H9 (cell line): Measurements from ENCODE around the gene CCNG1. TPM values are rescaled to one million over a fixed set of nuclear protein-coding genes. Genes with fewer than 3 reads are reported as not detected.

Experiments used
- DNase-seq: peaks from one replicate; pipeline ENCODE4 v3.0.0-alpha.2; 2017
- H2AFZ ChIP-seq: one replicate; pipeline ENCODE4 v1.6.1; 2013; ENCODE audit warnings: mild to moderate bottlenecking, low read length, control low read depth, moderate library complexity
- H2AK5ac ChIP-seq: 2 replicates; pipeline ENCODE4 v1.6.1; 2013; ENCODE audit warnings: low read length, control low read depth, mixed read lengths; ENCODE audit not compliant: insufficient read length
- H2BK120ac ChIP-seq: one replicate; pipeline ENCODE4 v1.6.1; 2013; ENCODE audit warnings: low read depth, mild to moderate bottlenecking, low read length, control low read depth, inconsistent platforms; ENCODE audit not compliant: poor library complexity, severe bottlenecking
- H2BK12ac ChIP-seq: 2 replicates; pipeline ENCODE4 v1.6.1; 2013; ENCODE audit warnings: low read length, control low read depth, mixed read lengths, low read depth; ENCODE audit not compliant: insufficient read length
- H2BK15ac ChIP-seq: 2 replicates; pipeline ENCODE4 v1.6.1; 2013; ENCODE audit warnings: low read depth, low read length, control low read depth
- H2BK20ac ChIP-seq: one replicate; pipeline ENCODE4 v1.6.1; 2013; ENCODE audit warnings: low read depth, mild to moderate bottlenecking, low read length, control low read depth, inconsistent platforms; ENCODE audit not compliant: poor library complexity, severe bottlenecking
- H2BK5ac ChIP-seq: 2 replicates; pipeline ENCODE4 v1.6.1; 2013; ENCODE audit warnings: low read length, control low read depth, mixed read lengths; ENCODE audit not compliant: insufficient read length
- H3K14ac ChIP-seq: 2 replicates; pipeline ENCODE4 v1.6.1; 2013; ENCODE audit warnings: low read length, control low read depth; ENCODE audit not compliant: insufficient read depth
- H3K18ac ChIP-seq: 2 replicates; pipeline ENCODE4 v1.6.1; 2013; ENCODE audit warnings: low read depth, mild to moderate bottlenecking, mixed read lengths, low read length, control low read depth; ENCODE audit not compliant: insufficient read length
- H3K23ac ChIP-seq: 2 replicates; pipeline ENCODE4 v1.6.1; 2013; ENCODE audit warnings: low read length, control low read depth, mixed read lengths, low read depth; ENCODE audit not compliant: insufficient read length
- H3K23me2 ChIP-seq: 2 replicates; pipeline ENCODE4 v1.6.1; 2013; ENCODE audit warnings: low read depth, mild to moderate bottlenecking, mixed read lengths, low read length, control low read depth; ENCODE audit not compliant: insufficient read length, poor library complexity, severe bottlenecking
- H3K27ac ChIP-seq: 2 replicates; pipeline ENCODE4 v1.5.1; 2013; ENCODE audit warnings: low read length, control low read depth, mixed read lengths, low read depth; ENCODE audit not compliant: insufficient read length
- H3K27me3 ChIP-seq: 2 replicates; pipeline ENCODE4 v1.6.1; 2013; ENCODE audit warnings: low read length, control low read depth, inconsistent platforms; ENCODE audit not compliant: insufficient read depth
- H3K4ac ChIP-seq: 2 replicates; pipeline ENCODE4 v1.6.1; 2013; ENCODE audit warnings: low read depth, mild to moderate bottlenecking, control low read depth, inconsistent platforms, low read length, moderate library complexity
- H3K4me1 ChIP-seq: 2 replicates; pipeline ENCODE4 v1.6.1; 2013; ENCODE audit warnings: low read length, control low read depth, inconsistent platforms; ENCODE audit not compliant: insufficient read depth
- H3K4me2 ChIP-seq: 2 replicates; pipeline ENCODE4 v1.6.1; 2013; ENCODE audit warnings: low read length, control low read depth, mixed read lengths; ENCODE audit not compliant: insufficient read length, insufficient read depth
- H3K56ac ChIP-seq: 2 replicates; pipeline ENCODE4 v1.6.1; 2013; ENCODE audit warnings: low read depth, mild to moderate bottlenecking, mixed read lengths, low read length, control low read depth; ENCODE audit not compliant: insufficient read length
- H3K79me1 ChIP-seq: 2 replicates; pipeline ENCODE4 v1.6.1; 2013; ENCODE audit warnings: low read depth, mild to moderate bottlenecking, moderate library complexity, low read length, control low read depth, inconsistent platforms; ENCODE audit not compliant: insufficient read depth, poor library complexity, severe bottlenecking
- H3K79me2 ChIP-seq: 2 replicates; pipeline ENCODE4 v1.6.1; 2013; ENCODE audit warnings: low read length, control low read depth, inconsistent platforms; ENCODE audit not compliant: insufficient read depth
- H3K9ac ChIP-seq: 2 replicates; pipeline ENCODE4 v1.6.1; 2013; ENCODE audit warnings: low read length, control low read depth, mixed read lengths; ENCODE audit not compliant: insufficient read length; ENCODE audit errors: extremely low read depth
- H3K9me3 ChIP-seq: one replicate; pipeline ENCODE4 v1.6.1; 2013; ENCODE audit warnings: low read depth, low read length, inconsistent platforms; ENCODE audit not compliant: control insufficient read depth
- H3T11ph ChIP-seq: one replicate; pipeline ENCODE4 v1.6.1; 2013; ENCODE audit warnings: mild to moderate bottlenecking, low read length, control low read depth, inconsistent platforms
- H4K20me1 ChIP-seq: one replicate; pipeline ENCODE4 v1.6.1; 2013; ENCODE audit not compliant: control insufficient read depth, insufficient read length, insufficient read depth
- H4K5ac ChIP-seq: 2 replicates; pipeline ENCODE4 v1.6.1; 2013; ENCODE audit warnings: low read depth, mild to moderate bottlenecking, mixed read lengths, low read length, control low read depth; ENCODE audit not compliant: insufficient read length
- H4K8ac ChIP-seq: replicated peaks from 2 replicates; pipeline ENCODE4 v1.6.1; 2013; ENCODE audit warnings: low read length, control low read depth, mixed read lengths, low read depth; ENCODE audit not compliant: insufficient read length
- H4K91ac ChIP-seq: 2 replicates; pipeline ENCODE4 v1.6.1; 2013; ENCODE audit warnings: low read depth, mild to moderate bottlenecking, moderate library complexity, mixed read lengths, low read length, control low read depth; ENCODE audit not compliant: insufficient read length
- H3K27ac Mint-ChIP-seq, 3 experiments: 2 replicates in 2 of 3; 3 replicates in 1 of 3; pipeline ENCODE4 v1.8.0; 2020 to 2021; ENCODE audit warnings: mixed read lengths in 3 of 3, mild to moderate bottlenecking in 1 of 3, moderate library complexity in 1 of 3
- H3K27me3 Mint-ChIP-seq: 2 replicates; pipeline ENCODE4 v1.8.0; 2021; ENCODE audit warnings: low read depth, mild to moderate bottlenecking, moderate library complexity, mixed read lengths
- H3K36me3 Mint-ChIP-seq, 3 experiments: 2 replicates in 2 of 3; 3 replicates in 1 of 3; pipeline ENCODE4 v1.8.0; 2020 to 2021; ENCODE audit warnings: low read depth in 3 of 3, mixed read lengths in 3 of 3; ENCODE audit not compliant: insufficient read depth in 1 of 3
- H3K4me1 Mint-ChIP-seq, 2 experiments: 2 replicates each; pipeline ENCODE4 v1.8.0; 2020; ENCODE audit warnings: mixed read lengths in 2 of 2
- H3K4me3 Mint-ChIP-seq, 2 experiments: 2 replicates in 1 of 2; 3 replicates in 1 of 2; pipeline ENCODE4 v1.8.0; 2020 to 2021; ENCODE audit warnings: mild to moderate bottlenecking in 2 of 2, mixed read lengths in 2 of 2, moderate library complexity in 1 of 2
- H3K9me3 Mint-ChIP-seq, 2 experiments: 2 replicates in 1 of 2; 3 replicates in 1 of 2; pipeline ENCODE4 v1.8.0; 2020; ENCODE audit warnings: mild to moderate bottlenecking in 2 of 2, mixed read lengths in 2 of 2, moderate library complexity in 1 of 2
- CTCF ChIP-seq: fragments of 200-600 bp; sonication (generic); conservative IDR thresholded peaks from 3 replicates; pipeline ENCODE4 v1.8.0; 2021; ENCODE audit warnings: antibody characterized with exemption, mild to moderate bottlenecking
- WGBS: extraction: QIAGEN DNeasy Blood & Tissue Kit; methylation state at CpG from one replicate; pipeline ENCODE4 v1.1.7; 2013; ENCODE audit warnings: missing lambda C conversion rate, low lambda C conversion rate, mixed read lengths; ENCODE audit not compliant: insufficient read length; ENCODE audit errors: extremely low coverage; 5-methylcytosine and 5-hydroxymethylcytosine counted together
- total RNA-seq: library from RNA; stranded (reverse); gene quantifications from 2 replicates; pipeline ENCODE4 v1.2.1, GENCODE V29; 2021

Gene CCNG1
- total RNA-seq, 1 experiment from 2014 or later, result 521 TPM

- H2BK12ac ChIP-seq, result no peak overlapping the region
- H3K23me2 ChIP-seq, result no peaks in the 10 kb centered on the region
- no peak overlapping the region for H3T11ph ChIP-seq
- no peaks in the 10 kb centered on the region for H4K20me1 ChIP-seq
- no peak overlapping the region for H3K27ac ChIP-seq
- no peak overlapping the region for H2BK120ac ChIP-seq
- H2AK5ac ChIP-seq, result no peak overlapping the region
- no peak overlapping the region for H3K14ac ChIP-seq
- no peaks in the 10 kb centered on the region for H3K27me3 Mint-ChIP-seq
- H3K27ac Mint-ChIP-seq, result no peak overlapping the region
- no peak overlapping the region for H2BK15ac ChIP-seq
- no peak overlapping the region for H3K56ac ChIP-seq
- no peak overlapping the region for H3K23ac ChIP-seq
- DNase-seq, result no peak
- no peaks in the 10 kb centered on the region for H3K4me1 ChIP-seq
- no peak overlapping the region for H2BK5ac ChIP-seq
- H3K18ac ChIP-seq, result no peak overlapping the region
- H2BK20ac ChIP-seq, result no peak overlapping the region
- H3K27me3 ChIP-seq, result no peaks in the 10 kb centered on the region
- no CpG with 5 or more reads among the region's 2 CpGs for WGBS
- no peak overlapping the region for H3K9ac ChIP-seq
- H4K91ac ChIP-seq, result no peak overlapping the region
- no peak overlapping the region for H3K4me3 Mint-ChIP-seq
- H3K9me3 Mint-ChIP-seq, result no peaks in the 10 kb centered on the region
- no peak overlapping the region for H2AFZ ChIP-seq
- no peak overlapping the region for H4K5ac ChIP-seq
- H3K79me1 ChIP-seq, result no peaks in the 10 kb centered on the region
- no peak for TF ChIP-seq CTCF
- H4K8ac ChIP-seq, result no peak overlapping the region
- no peak overlapping the region for H3K4me2 ChIP-seq
- no peaks in the 10 kb centered on the region for H3K79me2 ChIP-seq
- no peaks in the 10 kb centered on the region for H3K36me3 Mint-ChIP-seq
- no peaks in the 10 kb centered on the region for H3K9me3 ChIP-seq
- no peak overlapping the region for H3K4ac ChIP-seq
- H3K4me1 Mint-ChIP-seq, result no peaks in the 10 kb centered on the region
These were observed 35.4 kb upstream of the CCNG1 start for GRCh38 chr5:163402007-163402406.
